Measurements from ENCODE around the gene CHRNA1.
A peak's percentile ranks its signal among the peaks of the same experiment; 100 is the strongest.

Gene CHRNA1

GRCh38 chr2:174781996-174782395, 17.7 kb upstream of the CHRNA1 start:
- DNase-seq: no peak

DNA sequence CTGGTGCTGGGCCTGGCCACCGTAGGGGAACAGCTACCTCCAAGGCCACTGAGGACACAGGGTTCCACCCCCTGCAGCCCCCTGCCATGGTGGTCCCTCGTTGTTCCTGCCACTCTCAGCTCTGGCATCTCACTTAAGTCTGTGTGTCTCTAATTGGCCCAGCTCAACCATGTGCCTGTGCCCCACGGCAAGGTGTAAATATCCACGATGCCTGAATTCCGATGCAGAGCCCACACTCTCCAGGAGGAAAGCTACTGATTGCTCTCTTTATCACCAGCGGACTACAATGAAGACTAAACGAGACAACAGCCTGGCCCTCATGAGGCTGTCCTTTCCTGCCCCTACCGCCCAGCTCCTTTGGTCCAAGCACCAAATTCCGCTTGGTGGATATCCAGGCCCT, 17.0 kb upstream of the CHRNA1 start:
- no peak for DNase-seq

- DNase-seq: no peak
Measured at GRCh38 chr2:174780856-174781255, 16.6 kb upstream of the CHRNA1 start.

DNA sequence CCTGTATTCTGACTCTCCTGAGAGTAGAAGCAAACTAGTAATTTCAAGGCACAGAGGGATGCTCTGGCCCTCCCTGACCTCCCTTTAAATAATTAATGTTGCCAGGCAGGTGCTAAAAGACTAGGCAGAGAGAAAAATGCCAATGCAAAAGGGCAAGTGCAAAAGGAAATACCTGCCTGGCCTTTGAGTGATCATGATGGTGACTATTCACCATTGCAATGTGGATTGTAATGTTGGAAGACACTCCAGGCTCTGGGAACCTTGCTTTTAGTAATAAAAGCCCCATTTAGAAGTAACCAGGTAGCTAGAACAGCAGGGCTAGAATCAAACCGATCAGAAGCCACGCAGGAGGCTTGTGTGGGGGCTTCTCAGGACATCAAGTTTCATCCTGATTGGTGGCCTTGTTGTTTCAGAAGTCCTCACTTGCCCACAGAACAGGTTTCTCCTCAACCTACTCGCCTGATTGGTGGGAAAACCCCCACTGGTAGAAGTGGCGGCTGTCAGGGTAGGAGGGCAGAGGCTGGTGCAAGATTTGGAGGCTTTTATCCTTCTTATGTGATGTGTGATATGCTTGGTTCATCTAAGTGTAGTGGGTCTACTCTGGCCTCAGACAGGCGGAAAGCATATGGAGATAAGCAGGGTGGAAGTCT, 16.0 kb upstream of the CHRNA1 start:
- peak; percentile 19 for DNase-seq

DNA sequence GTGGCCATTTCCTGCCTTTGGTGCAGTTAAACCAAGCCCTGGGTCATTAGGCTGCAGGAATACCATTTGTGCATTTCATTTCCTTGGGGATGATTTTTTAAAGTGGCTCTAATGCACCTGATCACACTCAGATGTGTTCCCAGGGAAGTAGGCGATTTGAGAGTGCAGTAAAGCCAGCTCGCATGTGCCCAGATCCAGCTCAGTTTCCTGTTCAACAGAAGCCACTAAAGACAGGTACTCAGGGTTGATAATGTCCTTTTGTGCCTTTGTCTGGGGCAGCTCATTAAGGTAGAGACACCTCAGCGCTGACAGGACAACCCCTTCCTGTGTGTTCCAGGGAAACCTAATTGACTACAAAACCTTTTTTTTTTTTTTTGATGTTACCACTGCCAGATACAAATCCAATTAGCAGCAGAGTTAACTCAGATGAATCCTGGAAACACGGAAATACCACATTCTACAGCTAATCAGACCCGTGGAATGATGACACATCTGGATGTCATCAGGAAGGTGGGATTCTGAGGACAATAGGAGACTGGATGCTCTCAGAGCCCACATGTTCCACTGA, 15.2 kb upstream of the CHRNA1 start:
- no peak for DNase-seq

GRCh38 chr2:174778085-174778981, 14.1 kb upstream of the CHRNA1 start:
- peak; percentile 84 for DNase-seq

DNA sequence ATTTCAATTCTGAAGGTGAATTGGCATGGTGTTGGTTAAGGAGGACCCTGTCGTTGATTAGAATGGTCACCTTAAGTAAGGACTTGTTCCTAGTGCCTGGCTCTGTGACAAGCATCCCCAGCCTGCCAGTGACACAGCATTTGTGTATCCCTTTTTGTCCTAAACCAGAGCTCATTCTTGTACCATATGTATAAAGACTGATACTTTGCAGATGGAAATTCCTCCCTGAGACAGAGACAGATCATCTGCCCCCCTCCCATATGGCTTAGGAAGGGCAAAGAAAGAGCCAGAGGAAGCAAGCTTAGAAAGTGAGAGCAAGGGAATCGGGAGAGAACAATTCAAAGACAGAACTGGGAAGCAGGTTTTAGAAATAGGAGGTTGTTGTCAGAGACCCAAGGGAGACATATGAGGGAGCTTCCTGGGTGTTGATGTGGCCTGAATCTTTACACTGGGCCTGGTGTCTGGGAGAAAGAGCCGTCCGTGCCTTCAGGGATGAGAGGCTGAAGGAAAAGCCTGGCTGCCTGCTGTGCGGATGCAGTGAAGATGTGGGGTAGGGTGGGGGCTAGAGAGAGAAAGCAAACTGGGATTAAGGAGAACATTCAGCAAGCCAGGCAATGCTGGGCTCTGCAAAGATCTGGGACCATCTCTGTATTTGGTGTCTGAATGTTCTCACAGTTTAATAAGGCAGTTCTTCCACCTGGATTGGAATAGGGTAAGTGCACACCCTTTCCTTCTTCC, 13.2 kb upstream of the CHRNA1 start:
- DNase-seq: no peak

DNA sequence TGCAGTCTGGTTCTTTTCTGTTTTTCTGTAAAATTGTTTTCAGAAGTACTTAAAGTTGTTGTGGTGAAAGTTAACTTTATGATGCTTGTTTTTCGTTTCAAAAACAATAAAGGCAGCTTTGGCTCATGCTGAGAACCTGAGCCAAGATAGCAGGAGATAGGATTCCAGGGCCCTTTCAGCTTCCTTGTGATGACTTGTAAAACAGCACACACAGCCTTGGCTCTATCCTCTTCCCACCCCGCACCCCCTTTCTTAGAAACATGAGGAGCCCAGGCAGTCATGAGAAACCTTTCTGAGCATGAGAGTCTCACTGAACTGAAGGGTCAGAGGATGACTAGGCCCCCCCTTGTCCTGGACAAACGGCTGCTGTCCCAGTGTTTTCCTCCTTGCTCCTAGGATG, 12.4 kb upstream of the CHRNA1 start:
- DNase-seq: no peak

GRCh38 chr2:174776223-174776622, 12.0 kb upstream of the CHRNA1 start:
- peak; percentile 9 for DNase-seq

- DNase-seq: no peak
Measured at GRCh38 chr2:174775571-174775980, 11.3 kb upstream of the CHRNA1 start.

DNA sequence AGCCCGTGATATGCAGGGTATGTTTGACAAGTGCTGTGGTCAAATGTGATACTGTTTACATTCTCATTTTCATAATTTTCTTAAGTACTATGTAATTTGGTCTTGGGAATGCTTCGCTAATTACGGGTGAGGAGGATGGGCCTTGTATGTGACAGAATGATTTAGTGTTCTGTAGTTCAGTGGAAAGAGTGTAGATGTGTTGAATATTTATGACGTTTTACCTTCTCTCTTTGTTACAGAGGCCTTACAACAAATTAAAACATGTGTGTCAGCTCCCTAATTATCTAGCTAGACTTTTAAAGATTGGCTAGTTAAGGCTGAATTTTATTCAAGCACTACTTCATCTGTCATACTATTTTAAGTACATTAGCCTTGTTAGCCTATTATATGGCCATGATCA, 10.6 kb upstream of the CHRNA1 start:
- DNase-seq: no peak

GRCh38 chr2:174773215-174773614, 8.9 kb upstream of the CHRNA1 start:
- no peak for DNase-seq

DNA sequence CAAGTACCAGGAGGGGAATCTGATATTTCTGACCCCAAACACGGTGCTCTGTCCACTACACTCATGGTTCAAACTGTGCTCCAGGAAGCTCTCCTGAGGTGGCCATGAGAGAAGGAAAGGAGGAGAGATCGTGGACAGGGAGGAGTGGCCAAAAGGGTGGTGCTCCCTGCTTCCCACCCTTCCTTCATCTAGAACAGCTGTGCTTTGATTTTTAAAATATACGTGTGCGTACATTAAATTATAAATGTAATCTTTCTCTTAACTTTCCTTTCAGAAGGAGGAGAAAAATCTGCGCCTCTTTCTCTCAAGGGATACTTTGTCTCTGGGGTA, 8.2 kb upstream of the CHRNA1 start:
- no peak for DNase-seq

- DNase-seq: peak; percentile 36
Measured at GRCh38 chr2:174771631-174772471, 7.6 kb upstream of the CHRNA1 start.

DNA sequence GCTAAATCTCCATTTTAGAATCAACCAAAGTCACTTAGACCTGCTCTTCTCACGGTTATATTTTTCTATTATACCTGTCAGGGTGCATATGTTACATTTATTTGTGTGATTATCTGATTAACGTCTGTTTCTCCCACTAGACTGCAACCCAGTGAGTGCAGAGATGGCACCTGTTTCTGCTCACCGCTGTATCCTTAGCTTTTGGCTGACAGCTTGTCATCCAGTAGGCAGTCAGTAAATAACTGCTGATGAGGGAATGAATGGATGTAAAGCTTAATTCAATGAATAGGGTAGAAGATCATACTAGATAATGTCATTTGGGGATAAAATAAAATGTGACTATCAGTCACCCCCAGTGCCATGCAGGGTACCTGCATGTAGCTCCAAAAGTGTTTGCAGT, 6.9 kb upstream of the CHRNA1 start:
- no peak for DNase-seq

DNA sequence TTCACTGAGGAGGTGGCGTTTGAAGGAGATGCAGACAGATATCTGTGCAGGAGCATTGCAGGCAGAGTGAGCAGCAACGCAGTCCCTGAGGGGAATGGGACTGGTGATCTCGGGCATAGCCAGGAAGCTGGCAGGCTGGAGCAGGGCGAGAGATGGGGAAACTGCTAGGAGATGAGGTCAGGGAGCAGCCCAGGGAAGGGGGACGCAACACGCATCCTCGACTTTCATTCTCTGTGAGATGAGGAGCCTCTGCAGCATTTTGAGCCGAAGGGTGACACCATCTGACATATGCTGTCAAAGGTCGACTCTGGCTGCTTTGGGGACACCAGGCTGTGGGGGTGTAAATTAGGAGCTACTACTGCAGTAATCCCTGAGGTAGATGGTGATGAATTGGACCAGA, 4.3 kb upstream of the CHRNA1 start:
- DNase-seq: no peak

- DNase-seq: no peak
Measured at GRCh38 chr2:174766271-174766670, 2.0 kb upstream of the CHRNA1 start.

DNA sequence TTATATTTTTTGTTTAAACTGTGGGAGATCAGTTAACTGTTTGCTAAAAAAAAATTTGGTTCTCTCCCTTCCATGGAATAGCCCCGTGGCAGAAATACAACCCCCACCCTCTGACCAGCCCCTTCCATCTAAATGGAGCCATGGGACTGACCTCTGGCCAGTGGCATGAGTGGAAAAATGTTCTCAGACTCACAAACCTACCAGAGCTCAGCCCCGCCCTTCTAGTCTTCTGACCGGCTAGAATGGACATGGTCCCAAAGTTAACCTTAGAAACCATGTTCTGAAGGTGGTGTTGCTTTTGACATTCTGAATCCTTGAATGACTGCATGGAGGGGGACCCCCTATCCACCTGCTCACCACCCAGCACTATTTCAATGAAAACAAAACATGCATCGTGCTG, 1.3 kb upstream of the CHRNA1 start:
- DNase-seq: no peak

DNA sequence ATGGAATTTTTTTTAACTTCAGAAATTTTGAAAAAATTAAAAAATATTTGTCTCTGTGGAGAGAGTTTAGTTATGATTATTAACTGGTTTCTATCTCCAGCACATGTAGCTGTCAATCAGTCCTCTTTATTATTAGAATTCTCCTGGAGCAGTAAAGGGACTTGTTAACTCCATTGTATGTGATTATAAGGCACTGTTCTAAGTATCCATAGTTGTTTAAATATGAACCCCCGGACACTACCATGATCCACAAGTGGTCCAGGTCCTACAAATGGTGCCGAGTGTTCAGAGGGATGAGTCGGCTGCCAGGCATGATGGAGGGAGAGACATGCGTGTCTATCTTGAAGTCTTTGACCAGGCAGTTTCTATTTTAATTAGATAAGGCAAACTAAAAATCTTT, 492 bp downstream of the CHRNA1 start:
- DNase-seq: no peak

DNA sequence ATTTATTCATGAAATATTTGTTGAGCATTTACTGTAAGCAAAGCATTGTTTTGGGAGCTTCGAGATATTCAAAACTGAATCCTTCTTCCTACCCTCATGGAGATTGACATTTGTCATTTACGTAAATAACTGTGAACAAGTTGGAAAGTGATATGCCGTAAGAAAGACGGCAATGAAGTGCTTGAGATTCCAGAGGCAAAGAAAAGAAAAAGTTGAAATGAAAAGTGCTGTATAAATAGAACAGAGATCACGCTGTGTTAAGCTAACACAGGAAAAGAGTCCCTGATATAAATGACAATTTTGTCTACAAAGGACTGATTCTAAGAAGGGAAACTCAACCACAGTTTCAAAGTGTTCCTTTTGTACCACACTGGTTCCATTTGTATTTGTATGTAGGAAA, 1.8 kb downstream of the CHRNA1 start:
- DNase-seq: no peak

DNA sequence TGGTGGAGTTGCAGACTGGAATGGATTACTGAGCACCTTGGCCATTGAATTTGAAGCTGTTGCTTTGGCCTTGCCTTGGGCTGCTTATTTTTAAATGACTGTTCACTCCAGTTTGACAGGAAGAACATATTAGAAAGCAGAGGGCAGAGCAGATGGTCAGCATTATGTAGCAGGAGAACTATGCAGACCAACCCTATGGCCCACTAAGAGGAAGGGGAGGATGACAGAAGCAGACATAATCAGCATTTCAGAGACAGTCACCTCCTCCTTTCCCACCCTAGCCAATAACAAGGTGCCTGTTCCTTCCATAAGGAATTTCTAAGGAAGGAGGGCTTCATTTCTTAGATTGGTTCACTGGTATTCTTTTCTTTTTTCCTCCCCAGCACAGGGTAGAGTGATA, 2.4 kb downstream of the CHRNA1 start:
- DNase-seq: no peak

DNA sequence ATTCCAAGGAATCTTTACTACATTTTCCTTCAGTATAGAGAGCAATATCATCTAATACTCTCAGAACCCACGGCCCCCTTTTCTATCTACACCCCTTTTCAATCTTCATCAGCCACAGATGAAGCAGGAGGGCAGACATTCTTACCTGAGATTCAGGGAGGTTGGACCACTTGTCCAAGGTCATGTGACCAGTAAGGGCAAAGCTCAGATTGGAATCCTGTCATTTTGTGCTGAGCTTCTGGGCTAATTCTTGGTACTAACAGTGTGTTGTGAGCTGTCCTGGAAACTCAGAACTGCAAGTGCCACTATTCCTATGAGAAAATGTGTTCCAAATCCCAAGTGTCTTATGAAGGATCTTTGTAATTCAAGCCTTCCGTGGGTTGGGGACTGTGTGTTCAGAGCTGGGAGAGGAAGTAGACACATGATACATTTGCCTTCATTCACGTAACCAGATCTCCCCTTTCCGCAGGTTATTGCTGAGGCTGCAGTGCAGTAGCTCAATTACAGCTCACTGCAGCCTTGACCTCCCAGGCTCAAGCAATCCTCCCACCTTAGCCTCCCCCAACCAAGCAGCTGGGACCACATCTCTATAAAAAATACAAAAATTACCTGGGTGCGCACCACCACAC, 3.3 kb downstream of the CHRNA1 start:
- no peak for DNase-seq
